Memory B cell (primary cell): ENCODE measurements around the gene NBAS.

ENCODE experiments used
- ATAC-seq: fragments of 150-1000 bp; cut with Tn5 transposase; 2 replicates; pipeline ENCODE4 v1.10.0; 2021; ENCODE audit warnings: low read depth, mild to moderate bottlenecking, moderate library complexity
- DNase-seq, 2 donors: peaks; one replicate each; pipeline ENCODE4 v3.0.0; 2022; ENCODE audit warnings: low spot score in 2 of 2
- H3K27ac Mint-ChIP-seq: one replicate; pipeline ENCODE4 v1.8.0; 2022; ENCODE audit warnings: mild to moderate bottlenecking, moderate library complexity, mixed read lengths
- H3K27me3 Mint-ChIP-seq: one replicate; pipeline ENCODE4 v1.8.0; 2022; ENCODE audit warnings: mixed read lengths
- H3K36me3 Mint-ChIP-seq: one replicate; pipeline ENCODE4 v1.8.0; 2022; ENCODE audit warnings: mild to moderate bottlenecking, mixed read lengths
- H3K4me1 Mint-ChIP-seq: one replicate; pipeline ENCODE4 v1.8.0; 2022; ENCODE audit warnings: mixed read lengths
- H3K4me3 Mint-ChIP-seq: one replicate; pipeline ENCODE4 v1.8.0; 2022; ENCODE audit warnings: mild to moderate bottlenecking, moderate library complexity, mixed read lengths
- H3K9me3 Mint-ChIP-seq: one replicate; pipeline ENCODE4 v1.8.0; 2022; ENCODE audit warnings: mixed read lengths

Gene NBAS

GRCh38 chr2:15579641-15580040 lies 18.5 kb upstream of the NBAS start:
- H3K27ac Mint-ChIP-seq: no peak overlapping the region
- H3K4me1 Mint-ChIP-seq: peaks cover 10% of the 10 kb centered on the region
- H3K4me3 Mint-ChIP-seq: no peak overlapping the region
- ATAC-seq (no peak), DNase-seq (no peak)
- no peaks in the 10 kb centered on the region for H3K27me3 Mint-ChIP-seq
- no peaks in the 10 kb centered on the region for H3K9me3 Mint-ChIP-seq
- no peaks in the 10 kb centered on the region for H3K36me3 Mint-ChIP-seq

GRCh38 chr2:15577071-15577735 lies 16.1 kb upstream of the NBAS start:
- DNase-seq: peak; percentile 82 to 87
- no peak overlapping the region for H3K4me3 Mint-ChIP-seq

GRCh38 chr2:15571729-15572128 lies 10.6 kb upstream of the NBAS start:
- Mint-ChIP-seq H3K36me3 (no peaks in the 10 kb centered on the region), H3K4me3 (no peak overlapping the region), H3K9me3 (no peaks in the 10 kb centered on the region), H3K27me3 (no peaks in the 10 kb centered on the region), H3K27ac (no peak overlapping the region), H3K4me1 (no peaks in the 10 kb centered on the region)
- ATAC-seq (no peak), DNase-seq (no peak)

More at GRCh38 chr2:15577071-15577735, 16.1 kb upstream of the NBAS start:
- Mint-ChIP-seq H3K4me1 (peaks cover under 1% of the 10 kb centered on the region), H3K27ac (no peak overlapping the region), H3K36me3 (no peaks in the 10 kb centered on the region), H3K9me3 (no peaks in the 10 kb centered on the region), H3K27me3 (no peaks in the 10 kb centered on the region)
- peak; percentile 99 for ATAC-seq

GRCh38 chr2:15570104-15570503 lies 9.0 kb upstream of the NBAS start:
- ATAC-seq (no peak), DNase-seq (no peak)
- Mint-ChIP-seq H3K27me3 (no peaks in the 10 kb centered on the region), H3K9me3 (no peaks in the 10 kb centered on the region), H3K36me3 (no peaks in the 10 kb centered on the region), H3K27ac (no peak overlapping the region), H3K4me1 (no peaks in the 10 kb centered on the region), H3K4me3 (no peak overlapping the region)

- no peaks in the 10 kb centered on the region for H3K9me3 Mint-ChIP-seq
- H3K27ac Mint-ChIP-seq: no peak overlapping the region
These were observed 7.7 kb upstream of the NBAS start for GRCh38 chr2:15568874-15569273.

GRCh38 chr2:15566912-15567311 lies 5.8 kb upstream of the NBAS start:
- Mint-ChIP-seq H3K36me3 (no peaks in the 10 kb centered on the region), H3K27me3 (peaks cover 3% of the 10 kb centered on the region), H3K27ac (no peak overlapping the region), H3K4me1 (peaks cover 3% of the 10 kb centered on the region), H3K4me3 (no peak overlapping the region), H3K9me3 (no peaks in the 10 kb centered on the region)
- no peak for ATAC-seq
- no peak for DNase-seq

More at GRCh38 chr2:15568874-15569273, 7.7 kb upstream of the NBAS start:
- H3K4me3 Mint-ChIP-seq: no peak overlapping the region
- H3K27me3 Mint-ChIP-seq: no peaks in the 10 kb centered on the region
- no peaks in the 10 kb centered on the region for H3K4me1 Mint-ChIP-seq
- H3K36me3 Mint-ChIP-seq: no peaks in the 10 kb centered on the region
- no peak for DNase-seq
- ATAC-seq: no peak

- no peak overlapping the region for H3K4me3 Mint-ChIP-seq
- no peak for DNase-seq
- peaks cover 3% of the 10 kb centered on the region for H3K27me3 Mint-ChIP-seq
- H3K27ac Mint-ChIP-seq: no peak overlapping the region
- H3K4me1 Mint-ChIP-seq: peaks cover 7% of the 10 kb centered on the region
- no peak for ATAC-seq
- H3K9me3 Mint-ChIP-seq: no peaks in the 10 kb centered on the region
- H3K36me3 Mint-ChIP-seq: no peaks in the 10 kb centered on the region
These were observed 5.0 kb upstream of the NBAS start for GRCh38 chr2:15565994-15566671.

GRCh38 chr2:15565392-15565791 lies 4.3 kb upstream of the NBAS start:
- Mint-ChIP-seq H3K4me1 (peaks cover 10% of the 10 kb centered on the region), H3K36me3 (no peaks in the 10 kb centered on the region), H3K27me3 (peaks cover 3% of the 10 kb centered on the region), H3K4me3 (no peak overlapping the region), H3K9me3 (no peaks in the 10 kb centered on the region), H3K27ac (no peak overlapping the region)
- DNase-seq (no peak), ATAC-seq (no peak)

- H3K9me3 Mint-ChIP-seq: no peaks in the 10 kb centered on the region
- DNase-seq (no peak), ATAC-seq (no peak)
- peaks cover 3% of the 10 kb centered on the region for H3K27me3 Mint-ChIP-seq
- no peaks in the 10 kb centered on the region for H3K36me3 Mint-ChIP-seq
- peak overlapping the region; percentile 2 for H3K4me3 Mint-ChIP-seq
- no peak overlapping the region for H3K27ac Mint-ChIP-seq
- peaks cover 21% of the 10 kb centered on the region for H3K4me1 Mint-ChIP-seq
These were observed 2.3 kb upstream of the NBAS start for GRCh38 chr2:15563227-15564100.

- H3K27me3 Mint-ChIP-seq: peaks cover 3% of the 10 kb centered on the region
- H3K36me3 Mint-ChIP-seq: no peaks in the 10 kb centered on the region
- no peaks in the 10 kb centered on the region for H3K9me3 Mint-ChIP-seq
- no peak for DNase-seq
- no peak overlapping the region for H3K27ac Mint-ChIP-seq
- peak overlapping the region; percentile 99 for H3K4me3 Mint-ChIP-seq
- peaks cover 26% of the 10 kb centered on the region for H3K4me1 Mint-ChIP-seq
- ATAC-seq: no peak
These were observed 1.4 kb upstream of the NBAS start for GRCh38 chr2:15562354-15563031.

GRCh38 chr2:15561574-15562344 lies 625 bp upstream of the NBAS start:
- H3K36me3 Mint-ChIP-seq: no peaks in the 10 kb centered on the region
- H3K4me3 Mint-ChIP-seq: peak overlapping the region; percentile 99
- H3K4me1 Mint-ChIP-seq: peaks cover 26% of the 10 kb centered on the region
- no peak for DNase-seq
- H3K9me3 Mint-ChIP-seq: no peaks in the 10 kb centered on the region
- peak; percentile 11 for ATAC-seq
- H3K27me3 Mint-ChIP-seq: peaks cover 3% of the 10 kb centered on the region
- H3K27ac Mint-ChIP-seq: peak overlapping the region; percentile 95

- DNase-seq (no peak), ATAC-seq (peak; percentile 45)
- Mint-ChIP-seq H3K27me3 (peaks cover 3% of the 10 kb centered on the region), H3K4me1 (peaks cover 28% of the 10 kb centered on the region), H3K4me3 (peak overlapping the region; percentile 99), H3K27ac (peak overlapping the region; percentile 95), H3K9me3 (no peaks in the 10 kb centered on the region), H3K36me3 (peaks cover 2% of the 10 kb centered on the region)
These were observed 770 bp downstream of the NBAS start for GRCh38 chr2:15560140-15560987.
